Measurements from ENCODE around the gene DEFB125. TPM values are rescaled to one million over a fixed set of nuclear protein-coding genes. Genes with fewer than 3 reads are reported as not detected.

DEFB125 gene
- total and polyA plus RNA-seq, 9 of the 15 experiments (the other 6 are each of a cell fraction or from before 2014, with no cell fraction given), result not detected

DNA sequence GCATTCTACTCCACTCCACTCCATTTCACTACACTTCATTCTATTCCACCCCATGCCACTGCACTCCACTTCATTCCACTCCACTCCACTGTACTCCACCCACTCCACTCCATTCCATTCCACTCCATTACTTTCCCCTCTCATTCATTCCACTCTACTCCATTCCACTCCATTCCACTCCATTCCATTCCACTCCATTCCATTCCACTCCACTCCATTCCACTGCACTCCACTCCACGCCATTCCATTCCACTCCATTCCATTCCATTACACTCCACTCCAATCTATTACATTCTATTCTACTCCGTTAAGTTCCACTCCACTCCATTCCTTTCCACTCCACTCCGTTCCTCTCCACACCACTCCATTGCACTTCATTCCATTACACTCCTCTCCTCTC is 25.0 kb upstream of the DEFB125 start (continued):
- TF ChIP-seq, protein P1, sequence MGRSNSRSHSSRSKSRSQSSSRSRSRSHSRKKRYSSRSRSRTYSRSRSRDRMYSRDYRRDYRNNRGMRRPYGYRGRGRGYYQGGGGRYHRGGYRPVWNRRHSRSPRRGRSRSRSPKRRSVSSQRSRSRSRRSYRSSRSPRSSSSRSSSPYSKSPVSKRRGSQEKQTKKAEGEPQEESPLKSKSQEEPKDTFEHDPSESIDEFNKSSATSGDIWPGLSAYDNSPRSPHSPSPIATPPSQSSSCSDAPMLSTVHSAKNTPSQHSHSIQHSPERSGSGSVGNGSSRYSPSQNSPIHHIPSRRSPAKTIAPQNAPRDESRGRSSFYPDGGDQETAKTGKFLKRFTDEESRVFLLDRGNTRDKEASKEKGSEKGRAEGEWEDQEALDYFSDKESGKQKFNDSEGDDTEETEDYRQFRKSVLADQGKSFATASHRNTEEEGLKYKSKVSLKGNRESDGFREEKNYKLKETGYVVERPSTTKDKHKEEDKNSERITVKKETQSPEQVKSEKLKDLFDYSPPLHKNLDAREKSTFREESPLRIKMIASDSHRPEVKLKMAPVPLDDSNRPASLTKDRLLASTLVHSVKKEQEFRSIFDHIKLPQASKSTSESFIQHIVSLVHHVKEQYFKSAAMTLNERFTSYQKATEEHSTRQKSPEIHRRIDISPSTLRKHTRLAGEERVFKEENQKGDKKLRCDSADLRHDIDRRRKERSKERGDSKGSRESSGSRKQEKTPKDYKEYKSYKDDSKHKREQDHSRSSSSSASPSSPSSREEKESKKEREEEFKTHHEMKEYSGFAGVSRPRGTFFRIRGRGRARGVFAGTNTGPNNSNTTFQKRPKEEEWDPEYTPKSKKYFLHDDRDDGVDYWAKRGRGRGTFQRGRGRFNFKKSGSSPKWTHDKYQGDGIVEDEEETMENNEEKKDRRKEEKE (IDR thresholded peaks at IDR 0.05; ENCODE audit: borderline replicate concordance in 1 of 2, control insufficient read depth in 1 of 2, low read depth in 2 of 2, low read length in 1 of 2), result no peak
- TF ChIP-seq, protein P2, sequence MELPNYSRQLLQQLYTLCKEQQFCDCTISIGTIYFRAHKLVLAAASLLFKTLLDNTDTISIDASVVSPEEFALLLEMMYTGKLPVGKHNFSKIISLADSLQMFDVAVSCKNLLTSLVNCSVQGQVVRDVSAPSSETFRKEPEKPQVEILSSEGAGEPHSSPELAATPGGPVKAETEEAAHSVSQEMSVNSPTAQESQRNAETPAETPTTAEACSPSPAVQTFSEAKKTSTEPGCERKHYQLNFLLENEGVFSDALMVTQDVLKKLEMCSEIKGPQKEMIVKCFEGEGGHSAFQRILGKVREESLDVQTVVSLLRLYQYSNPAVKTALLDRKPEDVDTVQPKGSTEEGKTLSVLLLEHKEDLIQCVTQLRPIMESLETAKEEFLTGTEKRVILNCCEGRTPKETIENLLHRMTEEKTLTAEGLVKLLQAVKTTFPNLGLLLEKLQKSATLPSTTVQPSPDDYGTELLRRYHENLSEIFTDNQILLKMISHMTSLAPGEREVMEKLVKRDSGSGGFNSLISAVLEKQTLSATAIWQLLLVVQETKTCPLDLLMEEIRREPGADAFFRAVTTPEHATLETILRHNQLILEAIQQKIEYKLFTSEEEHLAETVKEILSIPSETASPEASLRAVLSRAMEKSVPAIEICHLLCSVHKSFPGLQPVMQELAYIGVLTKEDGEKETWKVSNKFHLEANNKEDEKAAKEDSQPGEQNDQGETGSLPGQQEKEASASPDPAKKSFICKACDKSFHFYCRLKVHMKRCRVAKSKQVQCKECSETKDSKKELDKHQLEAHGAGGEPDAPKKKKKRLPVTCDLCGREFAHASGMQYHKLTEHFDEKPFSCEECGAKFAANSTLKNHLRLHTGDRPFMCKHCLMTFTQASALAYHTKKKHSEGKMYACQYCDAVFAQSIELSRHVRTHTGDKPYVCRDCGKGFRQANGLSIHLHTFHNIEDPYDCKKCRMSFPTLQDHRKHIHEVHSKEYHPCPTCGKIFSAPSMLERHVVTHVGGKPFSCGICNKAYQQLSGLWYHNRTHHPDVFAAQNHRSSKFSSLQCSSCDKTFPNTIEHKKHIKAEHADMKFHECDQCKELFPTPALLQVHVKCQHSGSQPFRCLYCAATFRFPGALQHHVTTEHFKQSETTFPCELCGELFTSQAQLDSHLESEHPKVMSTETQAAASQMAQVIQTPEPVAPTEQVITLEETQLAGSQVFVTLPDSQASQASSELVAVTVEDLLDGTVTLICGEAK (IDR thresholded peaks at IDR 0.05), result no peak
- TF ChIP-seq, protein P2 (CRISPR knock-in tag; IDR thresholded peaks at IDR 0.05), result no peak
- TF ChIP-seq BCOR (IDR thresholded peaks at IDR 0.05) (no peak), CAMTA2 (CRISPR knock-in tag; conservative IDR thresholded peaks at IDR 0.05) (no peak), CHD4 (IDR thresholded peaks at IDR 0.05; ENCODE audit: insufficient read depth, insufficient replicate concordance, low read depth, low read length, poor library complexity, severe bottlenecking) (no peak), TOE1 (IDR thresholded peaks at IDR 0.05; ENCODE audit: borderline replicate concordance) (no peak), TOE1 (CRISPR knock-in tag; IDR thresholded peaks at IDR 0.05; ENCODE audit: borderline replicate concordance, low read depth) (no peak)
